NCI-H128 (cell line): Measurements from ENCODE around the gene ADGRL3.
"Not testable (repeated sequence)": the region's sequence is repeated elsewhere in the genome, so short reads cannot be mapped to it uniquely, and the experiment has no call there.

Experiments used
- DNase-seq: peaks from one replicate; lab custom pipeline; 2025; ENCODE audit not compliant: unreplicated experiment; lab: John Stamatoyannopoulos, UW

Gene ADGRL3

GRCh38 chr4:61605984-61606383, 405.9 kb downstream of the ADGRL3 start:
- no peak for DNase-seq

DNA sequence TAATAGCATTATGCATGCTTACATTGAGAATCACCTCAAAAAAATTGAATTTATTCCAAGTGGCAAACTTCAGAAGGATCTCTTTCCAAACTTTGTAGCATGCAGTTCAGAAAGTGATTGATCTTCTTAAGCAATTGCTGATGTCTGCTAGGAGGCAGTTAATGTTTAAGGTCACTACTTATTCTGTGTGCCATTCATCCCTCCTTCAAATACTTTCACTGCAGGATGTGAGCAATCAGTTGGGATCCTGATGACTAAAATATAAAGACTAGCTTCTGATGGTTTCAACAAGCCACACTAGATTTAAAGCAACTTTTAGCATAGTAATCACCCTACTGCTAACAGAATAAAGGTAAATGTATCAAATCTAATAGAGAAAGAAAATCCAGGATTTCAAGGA, 414.1 kb downstream of the ADGRL3 start:
- no peak for DNase-seq

GRCh38 chr4:61619528-61619927, 419.4 kb downstream of the ADGRL3 start:
- DNase-seq = no peak

DNA sequence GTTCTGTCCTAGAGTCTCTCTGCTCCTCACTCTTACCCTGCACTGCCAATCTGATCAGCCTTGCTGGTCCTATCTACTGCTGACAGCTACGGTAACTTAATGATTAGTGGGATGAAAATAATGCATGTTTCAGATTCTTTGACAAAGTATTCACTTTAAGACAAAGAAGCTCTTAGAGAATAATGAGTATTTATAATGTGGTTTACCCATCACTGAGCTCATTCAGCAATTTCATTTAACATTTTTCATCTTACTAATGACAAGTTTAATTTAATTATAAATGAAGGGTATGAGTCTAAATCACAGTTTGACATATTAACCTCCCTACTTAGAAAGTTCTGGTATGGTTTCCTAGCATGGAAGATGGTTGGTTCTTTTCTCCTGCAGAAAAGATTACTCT, 428.2 kb downstream of the ADGRL3 start:
- DNase-seq = no peak

- no peak for DNase-seq
These were observed 428.6 kb downstream of the ADGRL3 start for GRCh38 chr4:61628727-61629126.

- no peak for DNase-seq
These were observed 430.4 kb downstream of the ADGRL3 start for GRCh38 chr4:61630548-61630947.

- no peak for DNase-seq
These were observed 438.5 kb downstream of the ADGRL3 start for GRCh38 chr4:61638591-61638990.

DNA sequence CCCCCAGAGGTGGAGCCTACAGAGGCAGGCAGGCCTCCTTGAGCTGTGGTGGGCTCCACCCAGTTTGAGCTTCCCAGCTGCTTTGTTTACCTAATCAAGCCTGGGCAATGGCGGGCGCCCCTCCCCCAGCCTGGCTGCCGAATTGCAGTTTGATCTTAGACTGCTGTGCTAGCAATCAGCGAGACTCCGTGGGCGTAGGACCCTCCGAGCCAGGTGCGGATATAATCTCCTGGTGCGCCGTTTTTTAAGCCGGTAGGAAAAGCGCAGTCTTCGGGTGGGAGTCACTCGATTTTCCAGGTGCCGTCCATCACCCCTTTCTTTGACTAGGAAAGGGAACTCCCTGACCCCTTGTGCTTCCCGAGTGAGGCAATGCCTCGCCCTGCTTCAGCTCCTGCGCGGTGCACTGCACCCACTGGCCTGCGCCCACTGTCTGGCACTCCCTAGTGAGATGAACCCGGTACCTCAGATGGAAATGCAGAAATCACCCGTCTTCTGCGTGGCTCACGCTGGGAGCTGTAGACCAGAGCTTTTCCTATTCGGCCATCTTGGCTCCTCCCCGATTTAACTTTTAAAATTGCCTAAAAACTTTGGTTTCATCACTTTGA, 446.7 kb downstream of the ADGRL3 start:
- not testable (repeated sequence) for DNase-seq

GRCh38 chr4:61648264-61648663, 448.1 kb downstream of the ADGRL3 start:
- no peak for DNase-seq

DNA sequence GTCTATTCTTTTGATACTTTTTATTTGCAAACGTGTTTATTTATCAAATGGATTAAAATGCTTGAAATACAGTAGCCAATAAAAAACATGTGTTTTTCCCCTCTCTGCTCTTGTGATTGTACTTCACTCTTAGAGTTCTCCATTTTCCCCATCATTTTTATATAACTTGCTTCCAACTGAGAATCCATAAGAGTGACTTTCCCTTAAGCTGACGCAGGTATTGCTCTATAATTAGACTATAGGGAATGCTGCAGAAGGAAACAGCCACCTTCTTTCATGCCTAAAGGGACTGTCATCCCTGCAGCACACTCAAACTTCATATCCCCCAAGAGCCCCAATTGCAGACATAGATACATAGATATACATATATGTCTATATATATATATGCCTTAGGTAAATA, 456.9 kb downstream of the ADGRL3 start:
- DNase-seq = no peak

GRCh38 chr4:61661960-61662359, 461.8 kb downstream of the ADGRL3 start:
- DNase-seq = no peak

- DNase-seq = no peak
These were observed 462.2 kb downstream of the ADGRL3 start for GRCh38 chr4:61662362-61662761.

- DNase-seq = no peak
These were observed 463.2 kb downstream of the ADGRL3 start for GRCh38 chr4:61663310-61663709.

- no peak for DNase-seq
These were observed 465.5 kb downstream of the ADGRL3 start for GRCh38 chr4:61665649-61666048.

GRCh38 chr4:61666244-61666643, 466.1 kb downstream of the ADGRL3 start:
- no peak for DNase-seq

GRCh38 chr4:61671599-61671998, 471.5 kb downstream of the ADGRL3 start:
- DNase-seq = no peak

GRCh38 chr4:61675464-61675863, 475.3 kb downstream of the ADGRL3 start:
- DNase-seq = no peak

DNA sequence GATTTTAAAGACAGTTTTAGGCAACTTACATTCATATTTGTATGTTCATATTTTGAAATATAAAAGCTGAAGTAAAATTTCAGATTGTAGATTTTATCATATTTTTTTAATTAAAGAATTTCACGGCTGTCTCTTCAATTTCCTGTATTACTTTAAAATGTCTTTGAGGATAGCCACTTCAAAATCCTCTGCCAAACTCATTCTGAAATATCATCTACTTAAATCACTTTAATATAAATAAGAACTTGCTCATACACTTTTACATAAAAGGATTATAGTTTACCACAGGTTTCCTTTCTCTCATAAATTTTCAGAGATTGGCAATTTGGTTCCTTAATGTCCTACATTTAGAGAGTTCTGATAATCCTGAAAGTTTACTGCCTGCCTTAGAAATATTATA, 478.2 kb downstream of the ADGRL3 start:
- DNase-seq = no peak

DNA sequence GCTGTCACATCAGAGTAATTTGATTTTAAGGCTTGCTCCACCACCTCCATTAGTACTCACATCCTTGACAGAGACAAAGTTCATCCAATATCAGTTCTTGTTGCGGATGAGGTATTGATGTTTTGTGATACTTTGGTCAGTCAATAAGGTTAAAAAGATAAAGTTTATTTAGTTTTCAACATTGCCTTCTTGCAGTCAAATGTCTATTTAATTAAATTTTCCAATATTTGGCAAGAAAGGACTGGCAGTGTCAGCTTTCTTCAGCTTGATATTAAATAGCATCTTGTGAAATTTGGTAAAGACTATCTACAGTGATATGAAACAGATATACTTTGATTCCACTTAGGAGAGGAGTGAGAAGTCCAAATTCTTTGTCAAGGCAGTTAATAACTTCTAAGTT, 493.4 kb downstream of the ADGRL3 start:
- no peak for DNase-seq

- no peak for DNase-seq
These were observed 514.3 kb downstream of the ADGRL3 start for GRCh38 chr4:61714387-61714911.

DNA sequence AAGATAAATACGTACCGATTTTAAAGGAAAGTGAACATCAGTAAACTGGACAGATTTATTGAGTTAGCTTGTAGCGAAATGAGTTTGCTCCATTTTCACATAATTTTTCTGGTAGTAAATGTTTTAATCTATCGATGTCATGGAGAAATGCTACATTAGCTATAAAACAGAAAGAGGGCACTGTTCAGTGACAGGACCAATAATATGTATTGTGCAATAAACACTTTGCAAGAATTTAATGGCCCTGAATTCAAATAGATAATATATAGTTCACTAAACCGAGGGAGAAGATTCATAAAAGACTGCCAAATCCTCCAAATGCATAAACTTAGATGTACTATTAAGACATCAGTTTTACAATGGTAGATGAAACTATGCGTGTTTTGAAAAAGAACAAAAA, 516.3 kb downstream of the ADGRL3 start:
- DNase-seq = no peak

GRCh38 chr4:61723492-61723891, 523.4 kb downstream of the ADGRL3 start:
- no peak for DNase-seq

GRCh38 chr4:61727286-61727685, 527.2 kb downstream of the ADGRL3 start:
- DNase-seq = no peak
